Posterior cingulate gyrus (tissue), 11 donors: Measurements from ENCODE around the gene TSPYL1.
A peak's percentile ranks its signal among the peaks of the same experiment; 100 is the strongest.
"Not testable (repeated sequence)": the region's sequence is repeated elsewhere in the genome, so short reads cannot be mapped to it uniquely, and the experiment has no call there.

Experiments used
- DNase-seq, 10 donors: peaks; one replicate each; pipeline versions ENCODE4 v3.0.0 to v3.0.0-alpha.2; 2020 to 2021; ENCODE audit warnings: mixed read lengths in 3 of 10
- intact Hi-C: fragments of 100-400 bp; cut with DNase I; formaldehyde crosslinking; loops from one replicate; pipeline ENCODE4 v1.15.1; 2023

TSPYL1 gene

DNA sequence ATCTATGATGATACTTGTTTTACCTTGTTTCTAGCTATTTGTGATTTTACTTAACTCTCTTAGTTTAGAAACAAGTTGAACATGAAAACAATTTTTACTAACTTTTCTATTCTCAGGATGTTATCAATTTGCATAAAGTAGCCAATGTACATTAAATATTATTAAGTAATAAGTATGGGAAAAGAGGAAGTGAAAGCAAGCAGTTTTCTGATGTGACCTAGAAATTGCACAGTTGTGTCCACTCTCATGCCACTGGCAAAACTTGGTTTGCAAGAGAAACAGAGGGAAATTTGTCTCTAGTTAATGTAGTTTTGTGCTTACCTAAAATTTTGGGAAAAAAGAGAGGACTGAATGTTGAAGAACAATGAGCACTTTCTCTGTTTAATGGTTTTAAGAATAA lies 19.2 kb upstream of the TSPYL1 start:
- no peak for DNase-seq
- intact Hi-C loops, result no loop called here

DNA sequence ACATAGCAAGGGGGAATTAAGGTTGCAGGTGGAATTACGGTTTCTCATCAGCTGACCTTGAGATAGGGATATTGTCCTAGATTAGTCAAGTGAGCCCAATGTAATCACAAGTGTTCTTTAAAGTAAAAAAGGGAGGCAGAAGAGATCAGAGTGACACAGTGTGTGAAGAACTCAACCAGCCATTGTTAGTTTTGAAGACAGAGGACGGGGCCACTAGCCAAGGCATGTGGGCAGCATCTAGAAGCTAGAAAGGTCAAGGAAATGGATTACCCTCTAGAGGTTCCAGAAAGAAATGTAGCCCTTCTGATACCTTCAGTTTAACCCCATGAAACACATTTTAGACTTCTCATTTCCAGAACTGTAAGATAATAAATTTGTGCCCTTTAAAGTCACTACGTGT lies 18.5 kb upstream of the TSPYL1 start:
- intact Hi-C loops, result no loop called here
- no peak for DNase-seq

DNA sequence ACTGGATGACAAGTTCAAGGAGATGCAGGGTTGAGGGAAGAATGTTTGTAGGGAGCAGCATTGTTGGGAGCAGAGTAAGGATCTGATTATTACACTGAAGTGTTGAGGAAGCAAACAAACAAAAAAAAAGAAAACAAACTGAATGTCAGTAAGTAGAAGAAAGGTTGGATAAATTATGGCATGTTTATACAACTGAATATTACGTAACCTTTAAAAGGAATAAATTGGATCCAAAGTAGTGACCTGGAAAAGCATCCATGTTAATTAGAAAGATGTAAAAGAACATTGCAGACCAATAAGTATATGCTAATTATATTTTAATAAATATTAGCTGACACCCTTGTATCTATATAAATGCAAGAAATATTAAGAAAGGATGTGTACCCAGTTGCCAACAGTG lies 12.8 kb upstream of the TSPYL1 start:
- DNase-seq, result no peak
- intact Hi-C loops, result no loop called here

GRCh38 chr6:116291701-116292396 lies 12.1 kb upstream of the TSPYL1 start:
- DNase-seq, result no peak
- intact Hi-C loops, result no loop called here

- no peak for DNase-seq
- intact Hi-C loops, result no loop called here
Measured at GRCh38 chr6:116290799-116291198, 11.1 kb upstream of the TSPYL1 start.

DNA sequence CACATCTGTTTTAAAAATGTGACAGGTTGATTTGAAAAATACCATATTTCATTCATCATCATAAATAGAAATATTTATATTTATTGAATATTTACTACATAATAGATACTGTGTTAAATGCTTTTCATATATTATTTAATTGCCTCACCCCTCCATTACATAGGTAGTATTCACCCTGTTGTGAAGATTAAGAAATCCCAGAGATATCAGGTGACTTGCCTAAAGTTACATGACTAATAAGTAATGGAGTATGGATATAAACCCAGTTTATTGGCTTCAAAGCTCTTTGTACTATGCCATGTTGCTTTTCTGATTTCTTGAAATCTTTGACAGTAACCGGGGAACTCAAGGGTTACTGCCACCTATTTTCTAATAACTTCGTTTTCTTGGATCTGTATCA lies 10.1 kb upstream of the TSPYL1 start:
- intact Hi-C loops, result no loop called here
- DNase-seq, result no peak

DNA sequence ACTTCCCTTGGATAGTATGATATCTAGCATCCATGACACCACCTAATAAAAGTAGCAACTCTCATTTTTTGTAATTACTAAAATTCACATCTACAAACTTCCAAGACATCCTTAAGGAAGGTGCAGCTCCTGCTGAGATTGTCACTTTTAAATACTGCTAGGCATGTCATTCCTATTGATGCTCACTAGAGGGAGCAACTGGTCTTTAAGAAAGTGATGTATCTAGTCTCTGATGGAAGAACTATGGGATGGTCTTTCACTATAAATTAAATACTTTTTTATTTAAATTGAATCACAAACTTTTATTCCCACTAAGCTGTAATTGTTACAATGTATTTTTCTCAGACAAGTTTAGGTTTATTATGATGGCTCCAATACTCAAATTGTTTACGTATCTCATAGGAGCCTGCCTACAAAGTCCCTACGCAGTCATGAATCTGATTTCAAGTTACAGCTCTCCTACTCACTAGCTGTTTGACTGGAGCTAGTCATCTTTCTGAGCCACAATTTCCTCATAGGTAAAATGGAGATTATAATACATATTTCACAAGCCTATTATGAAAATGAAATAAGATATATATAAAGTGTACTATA lies 8.1 kb upstream of the TSPYL1 start:
- intact Hi-C loops, result loop anchor here (1.0 to 2.0 kb wide), 2 partner anchors 245 to 274 kb away; no protein-coding TSS in a partner anchor
- no peak for DNase-seq

DNA sequence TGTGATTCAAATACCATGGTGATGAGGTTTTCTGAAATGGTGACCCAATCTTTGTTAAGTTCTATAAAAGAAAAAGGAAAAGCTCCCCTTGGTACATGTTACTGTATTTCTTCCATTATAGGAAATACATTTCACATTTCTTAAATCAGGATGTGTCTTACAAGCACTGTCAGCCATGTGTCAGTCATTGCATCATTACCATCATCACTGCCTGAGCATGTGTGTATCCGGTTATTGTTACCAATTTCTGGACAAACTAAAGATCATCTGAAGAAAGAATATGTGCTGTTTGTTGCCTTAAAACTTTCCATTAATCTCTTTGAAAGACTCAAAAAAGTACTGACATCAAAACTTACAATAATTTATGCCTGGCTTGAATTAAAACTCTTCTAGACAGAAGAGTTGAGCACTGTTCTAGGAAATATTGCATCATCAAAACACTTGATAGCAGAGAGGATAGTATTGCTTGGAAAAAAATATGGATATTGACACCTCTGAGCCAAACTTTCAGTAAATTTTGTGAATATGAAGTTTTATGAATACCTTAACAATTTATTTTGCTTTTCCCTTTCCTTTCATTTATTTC lies 7.1 kb upstream of the TSPYL1 start:
- intact Hi-C loops, result loop anchor here (1.0 to 2.0 kb wide), 2 partner anchors 246 to 274 kb away; no protein-coding TSS in a partner anchor
- DNase-seq, result no peak

DNA sequence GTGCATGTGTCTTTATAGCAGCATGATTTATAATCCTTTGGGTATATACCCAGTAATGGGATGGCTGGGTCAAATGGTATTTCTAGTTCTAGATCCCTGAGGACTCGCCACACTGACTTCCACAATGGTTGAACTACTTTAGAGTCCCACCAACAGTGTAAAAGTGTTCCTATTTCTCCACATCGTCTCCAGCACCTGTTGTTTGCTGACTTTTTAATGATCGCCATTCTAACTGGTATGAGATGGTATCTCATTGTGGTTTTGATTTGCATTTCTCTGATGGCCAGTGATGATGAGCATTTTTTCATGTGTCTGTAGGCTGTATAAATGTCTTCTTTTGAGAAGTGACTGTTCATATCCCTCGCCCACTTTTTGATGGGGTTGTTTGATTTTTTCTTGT lies 5.3 kb upstream of the TSPYL1 start:
- intact Hi-C loops, DNase-seq: not testable (repeated sequence)

DNA sequence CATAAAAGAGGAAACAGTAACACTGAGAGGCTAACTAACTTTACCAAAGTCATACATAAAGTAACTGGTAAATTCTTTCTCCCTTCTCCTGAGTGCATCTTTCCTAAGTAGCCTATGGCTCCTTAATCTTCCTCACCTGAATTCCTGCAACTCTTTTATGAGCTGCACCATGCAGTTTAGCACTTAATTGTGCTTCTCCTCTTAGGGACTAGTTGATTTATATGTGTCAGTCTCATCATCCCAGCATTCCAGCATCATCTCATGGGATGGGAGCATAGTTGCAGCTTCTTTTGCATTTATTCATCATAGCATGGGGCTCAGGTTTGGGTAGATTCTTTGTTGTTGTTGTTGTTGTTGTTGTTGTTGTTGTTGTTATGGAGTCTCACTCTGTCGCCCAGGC lies 3.5 kb upstream of the TSPYL1 start:
- no peak for DNase-seq
- intact Hi-C loops, result no loop called here

GRCh38 chr6:116282698-116283097 lies 3.0 kb upstream of the TSPYL1 start:
- intact Hi-C loops, result no loop called here

GRCh38 chr6:116280933-116281316 lies 1.2 kb upstream of the TSPYL1 start:
- intact Hi-C loops, result no loop called here
- DNase-seq, result no peak

More at GRCh38 chr6:116282698-116283097, 3.0 kb upstream of the TSPYL1 start:
- no peak for DNase-seq

DNA sequence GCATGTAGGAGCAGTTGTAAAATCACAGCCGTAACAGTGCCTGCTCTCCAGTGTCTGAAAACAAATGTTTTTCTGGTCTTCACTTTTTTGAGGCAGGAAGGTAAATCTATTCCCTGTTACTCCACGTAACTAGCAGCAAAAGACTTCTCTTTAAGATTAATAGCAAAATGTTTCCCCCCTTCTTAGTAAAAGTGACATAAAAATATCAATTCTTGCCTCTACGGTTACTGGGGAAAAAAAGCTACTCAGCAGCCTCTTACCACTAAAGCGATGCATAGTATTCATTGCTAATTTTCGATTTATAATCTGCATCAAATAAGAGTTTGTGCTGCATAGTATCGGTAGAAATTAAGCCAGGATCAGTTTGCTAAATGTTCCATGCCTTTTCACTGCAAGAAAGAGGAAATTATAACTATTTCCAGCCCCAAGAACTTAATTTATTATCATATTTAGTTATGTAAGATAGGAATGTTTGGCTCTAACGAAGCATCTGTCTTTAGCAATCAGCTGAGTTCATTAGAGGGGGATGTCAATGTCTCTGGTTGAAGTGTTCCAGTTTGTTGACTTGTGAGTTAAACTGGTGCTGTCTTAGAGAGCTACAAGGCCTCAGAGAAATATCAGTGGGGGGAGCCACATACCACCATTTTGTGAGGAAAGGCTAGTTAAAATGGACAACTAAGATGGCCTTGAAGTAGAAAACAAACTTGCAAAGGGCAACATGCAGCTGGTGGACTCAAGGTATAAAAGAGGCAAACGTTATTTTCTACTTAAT lies 617 bp upstream of the TSPYL1 start:
- intact Hi-C loops, result no loop called here
- no peak for DNase-seq

- intact Hi-C loops, result loop anchor here (1.0 kb wide), 1 partner anchor 292 kb away; the partner anchor contains the start of gene RWDD1
- peak in 3 of 10 donors; percentile 10 to 84 (median 46) for DNase-seq
Measured at GRCh38 chr6:116278854-116279231, 887 bp downstream of the TSPYL1 start.

GRCh38 chr6:116278481-116278829 lies 1.3 kb downstream of the TSPYL1 start:
- intact Hi-C loops, result no loop called here
- peak in 1 of 10 donors; percentile 75 for DNase-seq

- DNase-seq, result no peak
- intact Hi-C loops, result no loop called here
Measured at GRCh38 chr6:116277124-116277523, 2.6 kb downstream of the TSPYL1 start.

DNA sequence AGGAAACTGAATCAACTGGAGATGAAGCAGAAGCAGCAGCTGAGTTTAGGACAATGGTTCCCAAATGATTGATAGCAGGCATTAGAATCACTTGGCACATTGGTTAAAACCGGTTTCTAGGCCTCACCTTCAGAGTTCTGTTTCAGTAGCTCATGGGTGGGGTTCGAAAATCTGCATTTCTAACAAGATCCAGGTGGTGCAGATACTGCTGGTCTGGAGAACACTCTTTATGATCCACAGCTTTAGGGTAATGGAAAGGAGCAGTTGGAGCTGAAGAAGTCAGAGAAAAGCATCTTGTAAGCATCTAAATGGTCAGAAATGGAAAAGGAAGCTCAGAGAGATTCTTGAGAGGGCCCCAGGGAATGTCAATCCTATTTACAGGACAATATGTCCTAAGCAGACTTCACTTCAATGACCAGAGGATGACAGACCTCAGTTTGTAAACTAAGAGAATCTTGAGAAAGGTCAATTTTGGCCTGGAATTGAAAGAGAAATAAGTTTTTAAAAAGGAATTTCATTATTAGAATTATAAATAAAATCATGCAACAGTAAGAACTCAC lies 8.5 kb downstream of the TSPYL1 start:
- intact Hi-C loops, result no loop called here
- no peak for DNase-seq

GRCh38 chr6:116268589-116269293 lies 11.0 kb downstream of the TSPYL1 start:
- intact Hi-C loops, result loop anchor here (10.0 kb wide), 1 partner anchor 54 kb away; no protein-coding TSS in a partner anchor
- DNase-seq, result no peak

DNA sequence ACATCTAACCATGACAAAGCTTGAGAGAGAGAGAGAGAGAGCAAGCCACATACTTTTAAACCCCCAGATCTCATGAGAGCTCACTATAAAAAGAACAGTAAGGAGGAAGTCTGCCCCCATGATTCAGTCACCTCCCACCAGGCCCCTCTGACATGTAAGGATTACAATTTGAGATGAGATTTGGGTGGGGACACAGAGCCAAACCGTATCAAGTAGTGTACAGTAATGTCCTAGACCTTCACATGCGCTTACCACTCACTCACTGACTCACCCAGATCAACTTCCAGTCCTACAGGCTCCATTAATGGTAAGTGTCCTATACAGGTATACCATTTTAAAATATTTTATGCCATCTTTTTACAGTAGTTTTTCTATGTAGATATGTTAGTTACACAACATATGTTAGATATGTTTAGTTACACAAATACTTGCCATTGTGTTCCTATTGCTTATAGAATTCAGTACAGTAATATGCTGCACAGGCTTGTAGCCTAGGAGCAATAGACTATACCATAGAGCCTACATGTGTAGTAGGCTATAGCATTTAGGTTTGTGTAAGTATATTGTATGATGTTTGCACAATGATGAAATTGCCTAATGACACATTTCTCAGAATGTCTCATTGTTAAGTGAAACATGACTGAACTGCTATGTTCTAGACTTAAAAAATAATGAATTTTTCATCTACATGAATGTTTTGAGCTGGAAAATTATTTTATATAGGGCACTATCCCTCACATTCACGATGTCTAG lies 11.7 kb downstream of the TSPYL1 start:
- intact Hi-C loops, result loop anchor here (10.0 kb wide), 1 partner anchor 53 kb away; no protein-coding TSS in a partner anchor

More for the DNA sequence above, 11.7 kb downstream of the TSPYL1 start:
- DNase-seq, result no peak
